ENCODE results near the gene YDJC. TPM values are rescaled to one million over a fixed set of nuclear protein-coding genes. Genes with fewer than 3 reads are reported as not detected.

The YDJC gene
- total RNA-seq, 2 experiments from 2014 or later = 59.0 to 81.1 TPM

- Histone ChIP-seq H2AFZ (ENCODE audit: low read length) (no peak overlapping the region), H3K27ac (ENCODE audit: low read depth, low read length, poor library complexity, severe bottlenecking) (no peak overlapping the region), H3K36me3 (ENCODE audit: insufficient read depth, low read length) (peaks cover 82% of the 10 kb centered on the region), H4K20me1 (ENCODE audit: insufficient read depth, low read length) (no peaks in the 10 kb centered on the region), H3K79me2 (ENCODE audit: insufficient read depth, low read depth, low read length) (peaks cover 22% of the 10 kb centered on the region; the same call in 1 of the 2 replicates), H3K4me2 (ENCODE audit: low read length) (no peak overlapping the region), H3K4me3 (ENCODE audit: low read depth, low read length, poor library complexity, severe bottlenecking) (no peak overlapping the region), H3K9me3 (ENCODE audit: low read length) (no peaks in the 10 kb centered on the region), H3K4me1 (ENCODE audit: insufficient read depth, low read length, poor library complexity, severe bottlenecking) (peaks cover 41% of the 10 kb centered on the region), H3K9me2 (ENCODE audit: insufficient read depth, low read length) (no peaks in the 10 kb centered on the region)
- no peak for TF ChIP-seq EZH2phosphoT487 (IDR thresholded peaks at IDR 0.05; ENCODE audit: borderline replicate concordance, low read depth, low read length)
- TF ChIP-seq CTCF (conservative IDR thresholded peaks at IDR 0.05; ENCODE audit: low read length) = 0 out of 2 replicates have a peak, but pooled peaks have one; percentile 9
- CTCF ChIA-PET (ENCODE audit: unreplicated experiment) = no interaction called here
- no peak for DNase-seq (ENCODE audit: low spot score)
- no TSS peak for BruUV-seq (replicated peaks)
- intact Hi-C loops (cut with micrococcal nuclease; ENCODE audit: unreplicated experiment) = no loop called here
- POLR2A ChIA-PET = no interaction called here
Measured at GRCh38 chr22:21673534-21674321, 43.9 kb upstream of the YDJC start.

GRCh38 chr22:21672107-21672629 is 42.3 kb upstream of the YDJC start:
- Histone ChIP-seq H3K27ac (ENCODE audit: low read depth, low read length, poor library complexity, severe bottlenecking) (peak overlapping the region; percentile 71), H4K20me1 (ENCODE audit: insufficient read depth, low read length) (no peaks in the 10 kb centered on the region), H3K36me3 (ENCODE audit: insufficient read depth, low read length) (peaks cover 77% of the 10 kb centered on the region), H3K9me3 (ENCODE audit: low read length) (no peaks in the 10 kb centered on the region), H3K4me2 (ENCODE audit: low read length) (peak overlapping the region; percentile 68), H2AFZ (ENCODE audit: low read length) (no peak overlapping the region), H3K4me1 (ENCODE audit: insufficient read depth, low read length, poor library complexity, severe bottlenecking) (peaks cover 53% of the 10 kb centered on the region), H3K79me2 (ENCODE audit: insufficient read depth, low read depth, low read length) (peaks cover 35% of the 10 kb centered on the region), H3K9me2 (ENCODE audit: insufficient read depth, low read length) (no peaks in the 10 kb centered on the region), H3K4me3 (ENCODE audit: low read depth, low read length, poor library complexity, severe bottlenecking) (no peak overlapping the region)
- POLR2A ChIA-PET = interaction anchor here (0.7 kb wide), 1 partner anchor 42 kb away, joined by 3 read pairs; no protein-coding TSS in a partner anchor
- TF ChIP-seq CTCF (conservative IDR thresholded peaks at IDR 0.05; ENCODE audit: low read length) = peak; percentile 39; the same call in 1 of the 2 replicates
- TF ChIP-seq EZH2phosphoT487 (IDR thresholded peaks at IDR 0.05; ENCODE audit: borderline replicate concordance, low read depth, low read length) = no peak
- BruUV-seq (replicated peaks) = no TSS peak
- CTCF ChIA-PET (ENCODE audit: unreplicated experiment) = no interaction called here
- peak; percentile 37 for DNase-seq (ENCODE audit: low spot score)
- intact Hi-C loops (cut with micrococcal nuclease; ENCODE audit: unreplicated experiment) = no loop called here

GRCh38 chr22:21669026-21669425 is 39.2 kb upstream of the YDJC start:
- Histone ChIP-seq H4K20me1 (ENCODE audit: insufficient read depth, low read length) (no peaks in the 10 kb centered on the region), H3K4me3 (ENCODE audit: low read depth, low read length, poor library complexity, severe bottlenecking) (peak overlapping the region; percentile 24), H3K9me3 (ENCODE audit: low read length) (no peaks in the 10 kb centered on the region), H2AFZ (ENCODE audit: low read length) (no peak overlapping the region), H3K4me1 (ENCODE audit: insufficient read depth, low read length, poor library complexity, severe bottlenecking) (peaks cover 65% of the 10 kb centered on the region), H3K4me2 (ENCODE audit: low read length) (peak overlapping the region; percentile 68), H3K9me2 (ENCODE audit: insufficient read depth, low read length) (no peaks in the 10 kb centered on the region), H3K27ac (ENCODE audit: low read depth, low read length, poor library complexity, severe bottlenecking) (peak overlapping the region; percentile 71), H3K36me3 (ENCODE audit: insufficient read depth, low read length) (peaks cover 50% of the 10 kb centered on the region), H3K79me2 (ENCODE audit: insufficient read depth, low read depth, low read length) (peaks cover 46% of the 10 kb centered on the region)
- ChIA-PET POLR2A (interaction anchor here (0.5 to 1.0 kb wide), 2 partner anchors 29 to 104 kb away, joined by 3 to 5 read pairs; no protein-coding TSS in a partner anchor), CTCF (ENCODE audit: unreplicated experiment) (no interaction called here)
- no TSS peak for BruUV-seq (replicated peaks)
- intact Hi-C loops (cut with micrococcal nuclease; ENCODE audit: unreplicated experiment) = loop anchor here (5.0 kb wide), 1 partner anchor 38 kb away; no protein-coding TSS in a partner anchor
- TF ChIP-seq EZH2phosphoT487 (IDR thresholded peaks at IDR 0.05; ENCODE audit: borderline replicate concordance, low read depth, low read length) (no peak), CTCF (conservative IDR thresholded peaks at IDR 0.05; ENCODE audit: low read length) (no peak)
- DNase-seq (ENCODE audit: low spot score) = peak; percentile 80
